Loucy (cell line): Measurements from ENCODE around the gene AKAP1.

Source experiments
- H2AFZ ChIP-seq: fragments of 200-600 bp; sonication (generic); 2 replicates; pipeline ENCODE4 v1.6.0; 2016; ENCODE audit warnings: antibody characterized with exemption, mild to moderate bottlenecking, low read length, moderate library complexity
- H3F3A ChIP-seq: fragments of 200-600 bp; 2 replicates; pipeline ENCODE4 v1.6.0; 2016; ENCODE audit warnings: antibody characterized with exemption, low read depth, mild to moderate bottlenecking
- H3K27me3 ChIP-seq: fragments of 200-600 bp; sonication (generic); 2 replicates; pipeline ENCODE4 v1.6.1; 2014; ENCODE audit warnings: low read length, mild to moderate bottlenecking; ENCODE audit not compliant: insufficient read depth, poor library complexity, severe bottlenecking
- H3K36me3 ChIP-seq: fragments of 200-600 bp; sonication (generic); 2 replicates; pipeline ENCODE4 v1.6.1; 2016; ENCODE audit warnings: low read length; ENCODE audit not compliant: insufficient read depth
- H3K4me1 ChIP-seq: fragments of 200-600 bp; sonication (generic); 2 replicates; pipeline ENCODE4 v1.5.1; 2014; ENCODE audit warnings: low read length, mild to moderate bottlenecking; ENCODE audit not compliant: insufficient read depth, poor library complexity, severe bottlenecking
- H3K4me2 ChIP-seq: fragments of 200-600 bp; sonication (generic); 2 replicates; pipeline ENCODE4 v1.6.0; 2014; ENCODE audit warnings: antibody characterized with exemption, low read length, low read depth, mild to moderate bottlenecking; ENCODE audit not compliant: poor library complexity, severe bottlenecking
- H3K4me3 ChIP-seq: fragments of 200-600 bp; sonication (generic); 2 replicates; pipeline ENCODE4 v1.5.1; 2014; ENCODE audit warnings: low read length, mild to moderate bottlenecking, mixed read lengths; ENCODE audit not compliant: poor library complexity, severe bottlenecking
- H3K79me2 ChIP-seq: fragments of 200-600 bp; sonication (generic); 2 replicates; pipeline ENCODE4 v1.6.1; 2014; ENCODE audit warnings: low read length; ENCODE audit not compliant: insufficient read depth
- H3K9ac ChIP-seq: fragments of 200-600 bp; sonication (generic); 2 replicates; pipeline ENCODE4 v1.6.0; 2014; ENCODE audit warnings: mild to moderate bottlenecking, low read depth, low read length, moderate library complexity; ENCODE audit not compliant: poor library complexity, severe bottlenecking
- H3K9me2 ChIP-seq: fragments of 200-600 bp; sonication (generic); replicated peaks from 2 replicates; pipeline ENCODE4 v1.6.1; 2016; ENCODE audit warnings: low read depth, low read length, mixed read lengths
- H3K9me3 ChIP-seq: fragments of 200-600 bp; sonication (generic); 2 replicates; pipeline ENCODE4 v1.6.1; 2014; ENCODE audit warnings: mild to moderate bottlenecking, antibody characterized with exemption, low read length, low read depth; ENCODE audit not compliant: insufficient read depth
- H4K20me1 ChIP-seq: fragments of 200-600 bp; sonication (generic); 2 replicates; pipeline ENCODE4 v1.6.0; 2014; ENCODE audit warnings: antibody characterized with exemption, low read length, mild to moderate bottlenecking; ENCODE audit not compliant: insufficient read depth, poor library complexity, severe bottlenecking
- CTCF ChIP-seq: fragments of 200-600 bp; sonication (generic); conservative IDR thresholded peaks from 2 replicates; pipeline ENCODE4 v1.5.1; 2014; ENCODE audit warnings: mild to moderate bottlenecking, antibody characterized with exemption, low read length
- EZH2phosphoT487 ChIP-seq: fragments of 200-600 bp; IDR thresholded peaks from 2 replicates; pipeline ENCODE4 v1.6.1; 2018; ENCODE audit warnings: antibody characterized with exemption, mild to moderate bottlenecking, moderate library complexity, borderline replicate concordance

The AKAP1 gene

GRCh38 chr17:57048096-57048495 is 37.0 kb upstream of the AKAP1 start:
- H3K27me3 ChIP-seq, result no peaks in the 10 kb centered on the region

DNA sequence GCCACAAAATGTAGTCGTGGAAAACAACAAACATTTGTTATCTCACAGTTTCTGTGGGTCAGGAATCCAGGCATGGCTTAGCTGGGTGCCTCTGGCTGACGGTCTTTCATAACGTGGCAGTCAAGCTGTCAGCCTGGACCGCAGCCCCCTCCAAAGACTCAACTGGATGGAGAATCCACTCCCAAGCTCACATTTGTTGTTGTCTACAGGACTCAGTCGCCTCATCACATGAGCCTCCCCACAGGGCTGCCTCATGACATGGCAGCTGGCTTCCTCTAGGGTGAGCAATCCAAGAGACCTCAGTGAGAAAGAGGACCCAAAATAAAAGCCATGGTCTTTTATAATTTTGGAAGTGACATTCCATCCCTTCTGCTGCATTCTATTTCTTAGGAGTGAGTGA is 34.7 kb upstream of the AKAP1 start:
- H2AFZ ChIP-seq, result peak overlapping the region; percentile 7; the same call in 1 of the 2 replicates

More at GRCh38 chr17:57048096-57048495, 37.0 kb upstream of the AKAP1 start:
- H3K4me3 ChIP-seq, result no peak overlapping the region
- no peaks in the 10 kb centered on the region for H3F3A ChIP-seq
- H3K4me2 ChIP-seq, result no peak overlapping the region
- peaks cover 8% of the 10 kb centered on the region for H3K4me1 ChIP-seq
- no peaks in the 10 kb centered on the region for H3K36me3 ChIP-seq
- H3K79me2 ChIP-seq, result no peaks in the 10 kb centered on the region
- no peak overlapping the region for H3K9ac ChIP-seq
- H4K20me1 ChIP-seq, result no peaks in the 10 kb centered on the region
- TF ChIP-seq CTCF (no peak), EZH2phosphoT487 (no peak)
- H3K9me3 ChIP-seq, result no peaks in the 10 kb centered on the region
- H3K9me2 ChIP-seq, result no peaks in the 10 kb centered on the region
- no peak overlapping the region for H2AFZ ChIP-seq

DNA sequence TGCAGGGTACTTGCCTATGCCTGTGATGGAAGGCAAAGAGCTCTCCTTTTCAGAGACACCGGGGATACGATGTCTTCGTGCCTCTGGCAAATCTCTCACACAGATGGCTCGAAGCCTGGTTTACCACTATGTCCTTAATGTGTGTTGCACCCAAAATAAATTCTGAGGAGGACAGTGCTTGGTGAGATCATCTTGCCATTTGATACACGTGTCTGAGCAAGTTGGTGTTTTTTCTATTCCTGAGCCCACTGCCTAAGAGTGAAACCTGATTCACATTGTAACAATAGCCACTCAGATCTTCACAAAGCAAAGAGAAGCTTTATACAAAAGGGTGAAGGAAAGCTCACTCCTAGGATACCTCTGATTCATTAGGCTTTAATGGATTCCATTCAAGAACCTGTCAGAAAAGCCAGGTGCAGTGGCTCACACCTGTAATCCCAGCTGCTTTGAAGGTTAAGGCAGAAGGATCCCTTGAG is 33.1 kb upstream of the AKAP1 start:
- Histone ChIP-seq H2AFZ (no peak overlapping the region), H3K9ac (no peak overlapping the region), H3K36me3 (no peaks in the 10 kb centered on the region), H3K4me3 (no peak overlapping the region), H3K79me2 (no peaks in the 10 kb centered on the region), H3K9me2 (no peaks in the 10 kb centered on the region), H3F3A (no peaks in the 10 kb centered on the region), H4K20me1 (no peaks in the 10 kb centered on the region), H3K4me1 (peaks cover 14% of the 10 kb centered on the region), H3K27me3 (no peaks in the 10 kb centered on the region), H3K4me2 (no peak overlapping the region), H3K9me3 (no peaks in the 10 kb centered on the region)
- no peak for TF ChIP-seq EZH2phosphoT487
- TF ChIP-seq CTCF, result no peak

More for the DNA sequence above, 34.7 kb upstream of the AKAP1 start:
- Histone ChIP-seq H3K4me3 (no peak overlapping the region), H3K4me1 (peaks cover 14% of the 10 kb centered on the region), H3K9me3 (no peaks in the 10 kb centered on the region), H3F3A (no peaks in the 10 kb centered on the region), H3K36me3 (no peaks in the 10 kb centered on the region), H3K9ac (no peak overlapping the region), H4K20me1 (no peaks in the 10 kb centered on the region), H3K27me3 (no peaks in the 10 kb centered on the region), H3K9me2 (no peaks in the 10 kb centered on the region), H3K79me2 (no peaks in the 10 kb centered on the region), H3K4me2 (no peak overlapping the region)
- TF ChIP-seq EZH2phosphoT487 (no peak), CTCF (peak; percentile 42)
